Thymus (tissue), 11 donors: ENCODE data around the gene CRIP1. TPM values are rescaled to one million over a fixed set of nuclear protein-coding genes. Genes with fewer than 3 reads are reported as not detected.

Experiments used
- DNase-seq, 9 donors: peaks; one replicate each; pipeline ENCODE4 v3.0.0-alpha.2; 2013; ENCODE audit warnings: low spot score in 9 of 9, low read depth in 6 of 9, missing footprints in 1 of 9
- H3K27ac ChIP-seq, 2 donors: one replicate each; pipeline ENCODE4 v1.5.1; 2013; ENCODE audit warnings: control low read depth in 1 of 2, low read depth in 1 of 2, low read length in 1 of 2, mild to moderate bottlenecking in 1 of 2, moderate library complexity in 1 of 2
- H3K27me3 ChIP-seq, 2 donors: one replicate each; pipeline ENCODE4 v1.5.1; 2013; ENCODE audit warnings: low read length in 1 of 2; ENCODE audit not compliant: control insufficient read depth in 2 of 2, insufficient read depth in 1 of 2
- H3K36me3 ChIP-seq, 2 donors: one replicate each; pipeline ENCODE4 v1.5.1; 2013; ENCODE audit warnings: low read length in 1 of 2, mild to moderate bottlenecking in 1 of 2, moderate library complexity in 1 of 2; ENCODE audit not compliant: control insufficient read depth in 2 of 2, insufficient read depth in 2 of 2
- H3K4me1 ChIP-seq, 2 donors: one replicate each; pipeline ENCODE4 v1.5.1; 2013; ENCODE audit warnings: low read length in 2 of 2; ENCODE audit not compliant: control insufficient read depth in 2 of 2, insufficient read depth in 2 of 2
- H3K4me3 ChIP-seq, 2 donors: one replicate each; pipeline ENCODE4 v1.5.1; 2013; ENCODE audit warnings: low read length in 2 of 2, control low read depth in 1 of 2, mild to moderate bottlenecking in 1 of 2
- H3K9me3 ChIP-seq, 2 donors: one replicate each; pipeline ENCODE4 v1.5.1; 2013; ENCODE audit warnings: low read length in 1 of 2, mild to moderate bottlenecking in 1 of 2; ENCODE audit not compliant: control insufficient read depth in 2 of 2, insufficient read depth in 1 of 2
- WGBS: extraction: QIAGEN DNeasy Blood & Tissue Kit; methylation state at CpG from one replicate; pipeline ENCODE4 v1.1.7; 2013; 5-methylcytosine and 5-hydroxymethylcytosine counted together
- polyA plus RNA-seq: library from polyadenylated mRNA; stranded (reverse); fragments of 200-250 nt; gene quantifications from one replicate; pipeline ENCODE4 v1.2.3, GENCODE V29; 2013
- total RNA-seq: library from RNA; stranded (reverse); fragments of 120-200 nt; gene quantifications from one replicate; pipeline ENCODE4 v1.2.4, GENCODE V29; 2013
- donor health status: healthy.

CRIP1 gene
- total and polyA plus RNA-seq, 2 donors: 108 to 471 TPM

- Histone ChIP-seq H3K27me3 (no peaks in the 10 kb centered on the region), H3K4me1 (no peaks in the 10 kb centered on the region), H3K36me3 (peaks cover 37 to 64% of the 10 kb centered on the region in 2 donors), H3K27ac (no peak overlapping the region), H3K4me3 (no peak overlapping the region), H3K9me3 (no peaks in the 10 kb centered on the region)
- peak in 4 of 9 donors; percentile 18 to 50 (median 37) for DNase-seq
- WGBS: 84% methylated on average over 16 of the region's 16 CpGs
These were observed 38.0 kb upstream of the CRIP1 start for GRCh38 chr14:105448706-105449111.

- H3K9me3 ChIP-seq: no peaks in the 10 kb centered on the region
- WGBS: 98% methylated on average over 47 of the region's 47 CpGs
- H3K27ac ChIP-seq: no peak overlapping the region
- no peaks in the 10 kb centered on the region for H3K4me1 ChIP-seq
- no peaks in the 10 kb centered on the region for H3K27me3 ChIP-seq
- peaks cover 44 to 72% of the 10 kb centered on the region in 2 donors for H3K36me3 ChIP-seq
- no peak for DNase-seq
- H3K4me3 ChIP-seq: no peak overlapping the region
These were observed 37.2 kb upstream of the CRIP1 start for GRCh38 chr14:105449276-105450122.

GRCh38 chr14:105450123-105450505 lies 36.6 kb upstream of the CRIP1 start:
- Histone ChIP-seq H3K9me3 (no peaks in the 10 kb centered on the region), H3K36me3 (peaks cover 47 to 69% of the 10 kb centered on the region in 2 donors), H3K4me3 (no peak overlapping the region), H3K27me3 (no peaks in the 10 kb centered on the region), H3K27ac (no peak overlapping the region), H3K4me1 (no peaks in the 10 kb centered on the region)
- whole genome bisulfite sequencing: 98% methylated on average over 22 of the region's 22 CpGs
- no peak for DNase-seq

- Histone ChIP-seq H3K9me3 (no peaks in the 10 kb centered on the region), H3K4me3 (no peak overlapping the region), H3K27ac (no peak overlapping the region), H3K27me3 (no peaks in the 10 kb centered on the region), H3K4me1 (no peaks in the 10 kb centered on the region), H3K36me3 (peaks cover 54 to 69% of the 10 kb centered on the region in 2 donors)
- DNase-seq: no peak
- WGBS: 96% methylated on average over 29 of the region's 29 CpGs
These were observed 35.6 kb upstream of the CRIP1 start for GRCh38 chr14:105450864-105451720.

GRCh38 chr14:105452963-105453362 lies 33.7 kb upstream of the CRIP1 start:
- H3K27ac ChIP-seq: no peak overlapping the region
- WGBS: 90% methylated on average over 14 of the region's 14 CpGs
- no peaks in the 10 kb centered on the region for H3K4me1 ChIP-seq
- H3K9me3 ChIP-seq: no peaks in the 10 kb centered on the region
- no peaks in the 10 kb centered on the region for H3K27me3 ChIP-seq
- peaks cover 69 to 71% of the 10 kb centered on the region in 2 donors for H3K36me3 ChIP-seq
- DNase-seq: no peak
- no peak overlapping the region for H3K4me3 ChIP-seq

- H3K9me3 ChIP-seq: no peaks in the 10 kb centered on the region
- no peaks in the 10 kb centered on the region for H3K27me3 ChIP-seq
- no peaks in the 10 kb centered on the region for H3K4me1 ChIP-seq
- no peak overlapping the region for H3K4me3 ChIP-seq
- no peak overlapping the region for H3K27ac ChIP-seq
- peaks cover 74 to 76% of the 10 kb centered on the region in 2 donors for H3K36me3 ChIP-seq
- DNase-seq: no peak
- 98% methylated on average over 14 of the region's 14 CpGs for whole genome bisulfite sequencing
These were observed 32.8 kb upstream of the CRIP1 start for GRCh38 chr14:105453847-105454246.

GRCh38 chr14:105455086-105455640 lies 31.5 kb upstream of the CRIP1 start:
- Histone ChIP-seq H3K27ac (no peak overlapping the region), H3K36me3 (peaks cover 66 to 69% of the 10 kb centered on the region in 2 donors), H3K9me3 (no peaks in the 10 kb centered on the region), H3K27me3 (no peaks in the 10 kb centered on the region), H3K4me3 (no peak overlapping the region), H3K4me1 (no peaks in the 10 kb centered on the region)
- DNase-seq: no peak
- WGBS: 97% methylated on average over 22 of the region's 22 CpGs

- no peaks in the 10 kb centered on the region for H3K4me1 ChIP-seq
- no peak for DNase-seq
- H3K27me3 ChIP-seq: no peaks in the 10 kb centered on the region
- no peaks in the 10 kb centered on the region for H3K9me3 ChIP-seq
- 93% methylated on average over 22 of the region's 22 CpGs for WGBS
- no peak overlapping the region for H3K27ac ChIP-seq
- peaks cover 66% of the 10 kb centered on the region in 2 donors for H3K36me3 ChIP-seq
- no peak overlapping the region for H3K4me3 ChIP-seq
These were observed 30.7 kb upstream of the CRIP1 start for GRCh38 chr14:105455766-105456660.
